ENCODE results near the gene STAT3. TPM values are rescaled to one million over a fixed set of nuclear protein-coding genes. Genes with fewer than 3 reads are reported as not detected.

Gene STAT3
- total and polyA plus RNA-seq, 9 of the 15 experiments (the other 6 are each of a cell fraction or from before 2014, with no cell fraction given): 90.0 to 179 (median 114) TPM

GRCh38 chr17:42322382-42323267 lies 65.6 kb downstream of the STAT3 start (continued):
- TF ChIP-seq TAF7 (tag; IDR thresholded peaks at IDR 0.05) (no peak), MAX (CRISPR knock-in tag; IDR thresholded peaks at IDR 0.05) (0 out of 2 replicates have a peak, but pooled peaks have one; percentile 13), ZNF347 (CRISPR knock-in tag; IDR thresholded peaks at IDR 0.05; ENCODE audit: low read depth) (no peak), ZNF197 (CRISPR knock-in tag; IDR thresholded peaks at IDR 0.05; ENCODE audit: low read depth) (peak; percentile 53; the same call in 1 of the 2 replicates), ZNF143 (CRISPR knock-in tag; IDR thresholded peaks at IDR 0.05) (no peak), THRAP3 (IDR thresholded peaks at IDR 0.05; ENCODE audit: borderline replicate concordance) (peak; percentile 79; the same call in 1 of the 2 replicates), ZBTB49 (CRISPR knock-in tag; IDR thresholded peaks at IDR 0.05; ENCODE audit: borderline replicate concordance) (no peak), NKRF (IDR thresholded peaks at IDR 0.05; ENCODE audit: borderline replicate concordance) (no peak), LEF1 (IDR thresholded peaks at IDR 0.05) (no peak), NRF1 (conservative IDR thresholded peaks at IDR 0.05 in 1 of 2, IDR thresholded peaks at IDR 0.05 in 1 of 2) (no peak), HMGXB4 (CRISPR knock-in tag; IDR thresholded peaks at IDR 0.05) (0 out of 2 replicates have a peak, but pooled peaks have one; percentile 53), SMARCE1 (IDR thresholded peaks at IDR 0.05) (no peak; the same call in 1 of the 2 replicates), HNRNPUL1 (IDR thresholded peaks at IDR 0.05; ENCODE audit: low read length) (no peak), LCOR (CRISPR knock-in tag; IDR thresholded peaks at IDR 0.05) (0 out of 2 replicates have a peak, but pooled peaks have one; percentile 71), SRSF9 (IDR thresholded peaks at IDR 0.05; ENCODE audit: borderline replicate concordance, low read depth, low read length) (no peak), STAT5B (CRISPR knock-in tag; IDR thresholded peaks at IDR 0.05) (no peak), ZNF431 (CRISPR knock-in tag; IDR thresholded peaks at IDR 0.05) (no peak), SIRT6 (IDR thresholded peaks at IDR 0.05; ENCODE audit: low read depth, low read length) (no peak), MCM3 (IDR thresholded peaks at IDR 0.05) (no peak)
- TF ChIP-seq, protein P1, sequence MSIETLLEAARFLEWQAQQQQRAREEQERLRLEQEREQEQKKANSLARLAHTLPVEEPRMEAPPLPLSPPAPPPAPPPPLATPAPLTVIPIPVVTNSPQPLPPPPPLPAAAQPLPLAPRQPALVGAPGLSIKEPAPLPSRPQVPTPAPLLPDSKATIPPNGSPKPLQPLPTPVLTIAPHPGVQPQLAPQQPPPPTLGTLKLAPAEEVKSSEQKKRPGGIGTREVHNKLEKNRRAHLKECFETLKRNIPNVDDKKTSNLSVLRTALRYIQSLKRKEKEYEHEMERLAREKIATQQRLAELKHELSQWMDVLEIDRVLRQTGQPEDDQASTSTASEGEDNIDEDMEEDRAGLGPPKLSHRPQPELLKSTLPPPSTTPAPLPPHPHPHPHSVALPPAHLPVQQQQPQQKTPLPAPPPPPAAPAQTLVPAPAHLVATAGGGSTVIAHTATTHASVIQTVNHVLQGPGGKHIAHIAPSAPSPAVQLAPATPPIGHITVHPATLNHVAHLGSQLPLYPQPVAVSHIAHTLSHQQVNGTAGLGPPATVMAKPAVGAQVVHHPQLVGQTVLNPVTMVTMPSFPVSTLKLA (conservative IDR thresholded peaks at IDR 0.05): peak in 1 of 2 experiments; percentile 54; a peak in 2 of 4 replicates
